Renal cortical epithelial cell (primary cell): ENCODE data around the gene SSC4D. TPM values are rescaled to one million over a fixed set of nuclear protein-coding genes. Genes with fewer than 3 reads are reported as not detected.
"Not testable (repeated sequence)": the region's sequence is repeated elsewhere in the genome, so short reads cannot be mapped to it uniquely, and the experiment has no call there.

Source experiments
- DNase-seq: peaks from one replicate; pipeline ENCODE4 v3.0.0-alpha.2; 2011; ENCODE audit warnings: low read depth
- total RNA-seq: library from RNA; depleted of rRNA; stranded (reverse); fragments of >200 nt; gene quantifications from 2 replicates; pipeline ENCODE4 v1.2.3, GENCODE V29; 2014

SSC4D gene
- total RNA-seq, 1 donor from 2014 or later = 34.5 TPM

DNA sequence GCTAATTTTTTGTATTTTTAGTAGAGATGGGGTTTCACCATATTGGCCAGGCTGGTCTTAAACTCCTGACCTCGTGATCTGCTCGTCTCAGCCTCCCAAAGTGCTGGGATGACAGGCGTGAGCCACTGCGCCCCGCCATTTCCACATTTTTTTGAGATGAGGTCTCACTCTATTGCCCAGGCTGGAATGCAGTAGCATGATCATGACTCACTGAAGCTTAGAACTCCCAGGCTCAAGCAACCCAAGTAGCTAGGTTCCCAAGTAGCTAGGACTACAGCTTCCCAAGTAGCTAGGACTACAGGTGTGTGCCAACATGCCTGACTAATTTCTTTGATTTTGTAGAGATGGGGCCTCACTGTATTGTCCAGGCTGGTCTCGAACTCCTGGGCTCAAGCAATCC, 11.6 kb upstream of the SSC4D start:
- DNase-seq = peak; percentile 99

DNA sequence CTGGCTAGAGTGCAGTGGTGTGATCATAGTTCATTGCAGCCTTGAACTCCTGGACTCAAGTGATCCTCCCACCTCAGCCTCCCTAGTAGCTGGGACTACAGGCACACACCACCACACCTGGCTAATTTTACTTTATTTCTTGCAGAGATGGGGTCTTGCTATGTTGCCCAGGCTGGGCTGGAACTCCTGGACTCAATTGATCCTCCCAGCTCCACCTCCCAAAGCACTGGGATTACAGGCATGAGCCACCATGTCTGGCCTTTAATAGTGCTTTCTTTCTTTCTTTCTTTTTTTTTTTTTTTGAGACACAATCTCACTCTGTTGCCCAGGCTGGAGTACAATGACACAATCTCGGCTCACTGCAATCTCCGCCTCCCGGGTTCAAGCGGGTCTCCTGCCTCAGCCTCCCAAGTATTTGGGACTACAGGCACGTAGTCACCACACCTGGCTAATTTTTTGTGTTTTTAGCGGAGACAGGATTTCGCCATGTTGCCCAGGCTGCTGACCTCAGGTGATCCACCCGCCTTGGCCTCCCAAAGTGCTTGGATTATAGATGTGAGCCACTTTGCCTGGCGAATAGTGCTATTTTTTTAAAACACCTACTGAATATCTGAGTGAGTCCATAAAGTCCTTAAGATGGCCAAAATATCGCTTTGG, 8.3 kb upstream of the SSC4D start:
- not testable (repeated sequence) for DNase-seq

DNA sequence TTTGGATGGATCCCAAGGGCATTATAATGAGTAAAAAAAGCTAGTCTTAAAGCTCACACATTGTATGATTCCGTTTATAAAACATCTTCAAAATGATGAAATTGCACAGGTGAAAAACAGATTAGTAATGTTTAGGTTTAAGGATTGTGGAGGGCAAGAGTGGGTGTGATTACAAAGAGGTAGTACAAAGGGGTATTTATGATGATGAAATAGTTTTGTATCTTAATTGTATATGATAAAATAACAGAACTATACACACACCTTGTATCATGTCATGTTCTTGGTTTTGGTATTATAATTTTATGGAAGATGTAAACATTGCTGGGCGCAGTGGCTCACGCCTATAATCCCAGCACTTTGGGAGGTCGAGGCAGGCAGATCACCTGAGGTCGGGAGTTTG, 2.8 kb upstream of the SSC4D start:
- no peak for DNase-seq

DNA sequence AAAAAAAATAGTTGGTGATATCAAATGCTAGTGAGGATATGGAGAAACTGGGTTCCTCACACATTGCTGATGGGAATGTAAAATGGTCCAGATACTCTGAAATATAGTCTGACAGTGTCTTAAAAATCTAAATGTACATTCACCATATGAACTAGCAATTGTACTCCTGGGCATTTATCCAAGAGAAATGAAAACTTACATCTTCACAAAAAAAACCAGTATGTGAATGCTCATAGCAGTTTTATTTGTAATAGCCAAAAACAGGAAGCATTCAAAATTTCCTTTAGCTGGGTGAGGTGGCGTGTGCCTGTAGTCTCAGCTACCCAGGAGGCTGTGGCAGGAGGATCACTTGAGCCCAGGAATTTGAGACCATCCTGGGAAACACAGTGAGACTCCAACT, 2.1 kb upstream of the SSC4D start:
- no peak for DNase-seq

DNA sequence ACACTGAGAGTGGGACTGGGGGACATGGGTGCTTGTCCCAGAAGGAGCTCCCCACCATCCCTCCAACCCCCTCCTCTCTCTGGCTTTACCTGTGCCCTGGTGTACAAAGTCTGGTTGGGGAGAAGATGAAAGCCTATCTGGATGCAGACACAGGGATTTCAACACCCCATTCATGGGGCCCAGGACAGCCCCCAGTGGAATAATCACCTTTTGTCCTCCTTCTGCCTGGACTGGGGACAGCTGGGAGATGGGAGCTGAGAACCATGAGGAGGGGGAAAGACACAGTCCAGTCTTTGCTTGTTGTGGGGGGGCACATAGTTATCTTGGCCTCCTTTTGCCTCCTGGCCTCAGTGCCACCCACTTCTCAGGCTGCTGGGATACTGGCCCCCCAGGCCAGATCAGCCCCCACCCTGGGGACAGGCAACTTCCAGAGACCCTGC, 1.4 kb downstream of the SSC4D start:
- no peak for DNase-seq

DNA sequence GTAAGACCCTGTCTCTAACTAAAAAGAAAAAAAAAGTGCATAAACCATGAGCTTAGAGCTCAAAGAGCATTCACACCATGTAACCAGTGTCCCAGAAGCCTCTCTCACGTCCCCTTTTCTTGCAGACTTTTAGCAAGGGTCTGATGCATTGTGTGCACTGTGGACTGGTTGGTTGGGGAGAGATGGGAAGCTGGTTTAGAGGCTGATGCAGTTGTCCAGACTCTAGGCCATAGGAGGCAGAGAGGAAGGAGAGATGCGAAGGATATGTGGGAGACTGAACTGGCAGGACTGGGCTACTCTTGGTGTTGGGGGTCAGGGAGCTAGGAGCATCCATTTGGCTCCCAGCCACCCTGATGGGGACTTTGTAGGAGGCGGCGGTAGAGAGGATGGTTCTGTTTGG, 1.8 kb downstream of the SSC4D start:
- DNase-seq = no peak

DNA sequence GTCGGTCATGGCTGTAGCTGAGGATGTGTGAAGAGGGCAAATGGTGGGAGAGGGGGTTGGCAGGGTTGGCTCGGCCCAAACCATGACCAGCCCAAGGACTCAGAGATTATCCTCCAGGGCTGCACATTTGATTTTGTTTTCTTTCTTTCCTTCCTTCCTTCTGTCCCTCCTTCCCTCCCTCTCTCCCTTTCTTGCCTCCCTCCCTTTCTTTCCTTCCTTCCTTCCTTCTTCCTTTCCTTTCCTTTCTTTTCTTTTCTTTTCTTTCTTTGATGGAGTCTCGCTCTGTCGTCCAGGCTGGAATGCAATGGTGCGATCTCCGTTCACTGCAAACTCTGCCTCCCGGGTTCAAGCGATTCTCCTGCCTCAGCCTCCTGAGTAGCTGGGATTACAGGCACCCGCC, 3.8 kb downstream of the SSC4D start:
- no peak for DNase-seq

DNA sequence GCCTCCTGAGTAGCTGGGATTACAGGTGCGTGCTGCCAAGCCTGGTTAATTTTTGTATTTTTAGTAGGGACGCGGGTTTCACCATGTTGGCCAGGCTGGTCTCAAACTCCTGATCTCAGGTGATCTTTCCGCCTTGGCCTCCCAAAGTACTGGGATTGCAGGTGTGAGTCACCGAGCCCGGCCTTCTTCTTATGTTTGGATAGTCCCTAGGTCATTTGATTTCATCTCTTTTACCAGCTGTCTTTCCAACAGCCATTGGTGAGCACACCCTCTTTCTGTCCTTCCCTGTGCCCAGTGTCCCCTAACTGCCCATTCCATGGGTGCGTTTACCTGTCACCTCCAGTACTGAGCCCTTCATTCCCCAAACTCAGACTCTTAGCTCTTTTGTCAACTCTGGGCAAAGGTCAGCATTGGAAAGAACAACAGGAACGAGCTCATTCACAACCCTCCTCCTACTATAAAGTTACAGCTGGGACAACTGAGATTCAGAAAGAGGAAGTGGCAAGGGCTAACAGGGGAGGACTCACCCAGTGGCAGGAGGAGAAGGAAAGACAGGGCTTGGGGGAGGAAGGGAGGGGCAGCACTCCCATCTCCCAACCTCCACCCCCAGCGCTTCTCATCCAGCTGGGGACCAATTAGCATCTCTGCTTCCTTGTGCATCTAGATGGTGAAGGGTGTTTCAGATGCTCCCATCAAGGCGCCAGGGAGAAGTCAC, 5.6 kb downstream of the SSC4D start:
- DNase-seq = no peak

DNA sequence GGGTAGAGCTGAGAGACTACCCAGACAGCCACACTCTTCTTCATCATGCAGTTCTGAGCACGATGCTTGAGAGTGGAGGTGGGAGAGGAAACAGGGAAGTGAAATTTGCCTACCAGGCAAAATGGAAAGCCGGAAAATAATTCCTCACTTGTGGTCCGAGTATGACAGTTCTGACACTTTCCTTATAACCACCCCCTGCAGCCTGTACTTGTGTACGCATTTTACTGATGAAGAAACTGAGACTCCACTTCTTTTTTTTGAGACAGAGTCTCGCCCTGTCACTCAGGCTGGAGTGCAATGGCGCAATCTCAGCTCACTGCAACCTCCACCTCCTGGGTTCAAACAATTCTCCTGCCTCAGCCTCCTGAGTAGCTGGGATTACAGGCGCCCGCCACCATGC, 6.4 kb downstream of the SSC4D start:
- not testable (repeated sequence) for DNase-seq

DNA sequence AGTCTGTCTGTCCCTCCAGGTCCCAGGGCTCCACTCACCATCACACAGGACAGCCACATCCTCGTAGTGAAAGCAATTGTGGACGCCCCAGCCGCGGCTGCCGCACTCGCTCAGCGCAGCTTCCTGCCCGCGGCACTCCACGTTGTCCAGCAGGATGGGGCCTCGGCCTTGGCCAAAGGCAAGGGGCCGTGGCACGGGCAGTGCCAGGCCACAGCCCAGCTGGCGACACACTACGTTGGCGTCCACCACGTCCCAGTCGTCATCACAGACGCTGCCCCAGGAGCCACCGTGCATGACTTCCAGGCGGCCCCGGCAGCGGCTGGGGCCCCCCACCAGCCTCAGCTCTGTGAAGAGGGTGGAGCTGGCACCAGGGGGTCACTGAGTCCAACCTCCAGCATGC, 9.2 kb downstream of the SSC4D start:
- DNase-seq = no peak

DNA sequence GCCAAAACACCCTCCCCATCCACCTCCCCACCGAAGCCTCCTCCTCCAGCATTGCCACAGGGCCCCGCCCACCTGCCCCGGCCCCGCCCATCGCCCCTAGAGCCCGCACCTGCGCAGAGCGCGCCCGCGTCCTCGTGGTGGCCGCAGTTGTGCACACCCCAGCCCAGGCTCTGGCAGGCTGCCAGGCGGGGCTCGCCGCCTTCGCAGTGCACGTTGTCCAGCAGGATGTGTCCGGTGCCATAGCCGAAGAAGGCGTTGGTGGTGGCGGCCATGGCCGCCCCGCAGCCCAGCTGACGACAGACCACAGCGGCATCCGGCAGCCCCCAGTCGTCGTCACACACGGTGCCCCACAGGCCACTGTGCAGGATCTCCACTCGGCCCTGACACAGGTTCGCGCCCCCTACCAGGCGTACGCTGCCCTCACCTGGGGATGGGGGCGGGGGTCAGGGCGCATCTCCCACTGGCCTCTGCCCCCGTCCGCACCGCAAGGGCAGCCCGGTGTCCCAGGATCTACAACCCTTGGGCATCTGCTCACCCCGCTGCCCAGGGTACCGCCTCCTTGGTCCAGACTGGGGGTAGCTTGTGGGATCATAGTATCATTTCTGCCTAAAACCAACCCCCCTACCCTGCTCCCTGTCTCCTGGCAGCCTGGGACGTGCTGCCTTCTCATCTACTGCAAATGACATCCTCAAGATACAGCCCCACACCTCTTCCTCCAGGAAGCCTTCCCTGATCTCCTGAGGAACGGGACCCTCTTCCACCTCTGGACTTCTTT, 11.9 kb downstream of the SSC4D start:
- peak; percentile 34 for DNase-seq

DNA sequence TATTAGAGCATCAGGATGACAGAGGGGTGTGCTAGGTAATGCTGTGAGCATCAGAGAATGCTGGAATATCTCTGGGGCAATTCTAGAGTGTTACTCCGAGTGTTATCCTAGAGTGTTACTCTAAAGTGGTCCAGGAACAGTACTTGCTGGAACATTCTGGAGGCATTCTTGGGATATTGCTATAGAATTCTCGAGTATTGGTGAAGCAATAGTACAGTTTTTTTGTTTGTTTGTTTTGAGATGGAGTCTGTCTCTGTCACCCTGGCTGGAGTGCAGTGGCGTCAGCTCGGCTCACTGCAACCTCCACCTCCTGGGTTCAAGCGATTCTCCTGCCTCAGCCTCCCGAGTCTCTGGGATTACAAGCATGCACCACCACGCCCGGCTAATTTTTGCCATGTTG, 12.6 kb downstream of the SSC4D start:
- DNase-seq = no peak

DNA sequence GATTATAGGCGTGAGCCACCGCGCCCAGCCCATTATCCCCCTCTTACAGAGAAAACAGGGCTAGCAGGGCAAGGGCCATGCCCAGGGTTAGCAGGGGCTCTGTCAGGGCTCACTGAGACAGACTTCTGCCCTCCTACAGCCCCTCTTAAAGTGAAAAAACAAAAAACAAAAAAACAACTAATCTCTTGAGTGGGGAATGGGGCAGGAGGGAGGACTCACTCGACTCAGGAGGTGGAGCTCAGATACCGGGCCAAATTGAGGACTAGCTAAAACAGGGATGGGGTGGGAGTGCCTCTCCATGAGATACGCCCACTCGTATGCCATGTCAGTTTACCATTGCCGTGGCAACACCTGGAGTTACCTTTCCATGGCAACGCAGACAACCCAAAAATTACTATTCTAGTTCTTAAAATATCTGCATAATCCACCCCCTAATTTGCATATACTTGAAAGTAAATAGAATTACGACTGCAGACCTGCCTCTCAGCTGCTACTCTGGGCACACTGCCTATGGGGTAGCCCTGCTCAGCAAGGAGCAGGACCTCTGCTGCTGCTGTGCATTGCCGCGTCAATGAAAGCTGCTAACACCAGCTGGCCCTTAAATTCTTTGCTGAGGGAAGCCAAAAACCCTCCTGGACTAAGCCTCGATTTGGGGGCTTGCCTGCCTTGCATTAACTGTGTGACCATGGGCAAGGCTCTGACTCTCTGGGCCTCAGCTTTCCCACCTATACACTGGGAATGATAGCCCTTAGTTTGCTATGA, 13.4 kb downstream of the SSC4D start:
- no peak for DNase-seq

DNA sequence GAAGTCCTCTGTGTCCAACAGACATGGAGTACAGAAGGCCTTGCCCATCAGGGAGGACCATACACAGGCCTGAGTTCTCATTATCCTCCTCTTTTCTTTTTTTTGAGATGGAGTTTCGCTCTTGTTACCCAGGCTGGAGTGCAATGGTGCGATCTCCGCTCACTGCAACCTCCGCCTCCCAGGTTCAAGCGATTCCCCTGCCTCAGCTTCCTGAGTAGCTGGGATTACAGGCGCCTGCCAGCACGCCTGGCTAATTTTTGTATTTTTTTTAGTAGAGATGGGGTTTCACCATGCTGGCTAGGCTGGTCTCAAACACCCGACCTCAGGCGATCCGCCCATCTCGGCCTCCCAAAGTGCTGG, 13.9 kb downstream of the SSC4D start:
- not testable (repeated sequence) for DNase-seq

DNA sequence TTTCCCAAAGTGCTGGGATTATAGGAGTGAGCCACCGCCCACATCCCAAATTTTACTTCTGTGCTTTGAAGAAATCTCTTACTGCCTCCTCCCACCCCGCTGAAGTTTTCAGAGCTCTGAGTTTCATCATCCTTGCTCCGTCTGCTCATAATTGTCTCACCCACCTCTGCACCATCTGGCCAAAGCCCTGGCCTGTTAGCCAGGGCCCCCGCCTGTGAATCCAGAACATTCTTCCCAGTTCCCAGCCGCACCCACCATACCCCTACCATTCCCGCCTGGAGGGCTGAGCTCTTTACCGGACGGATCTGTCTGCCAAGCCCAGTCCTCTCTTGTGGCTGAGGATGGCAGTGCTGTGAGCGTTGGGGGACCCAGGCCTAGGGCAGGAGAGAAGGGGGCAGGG, 14.5 kb downstream of the SSC4D start:
- no peak for DNase-seq

DNA sequence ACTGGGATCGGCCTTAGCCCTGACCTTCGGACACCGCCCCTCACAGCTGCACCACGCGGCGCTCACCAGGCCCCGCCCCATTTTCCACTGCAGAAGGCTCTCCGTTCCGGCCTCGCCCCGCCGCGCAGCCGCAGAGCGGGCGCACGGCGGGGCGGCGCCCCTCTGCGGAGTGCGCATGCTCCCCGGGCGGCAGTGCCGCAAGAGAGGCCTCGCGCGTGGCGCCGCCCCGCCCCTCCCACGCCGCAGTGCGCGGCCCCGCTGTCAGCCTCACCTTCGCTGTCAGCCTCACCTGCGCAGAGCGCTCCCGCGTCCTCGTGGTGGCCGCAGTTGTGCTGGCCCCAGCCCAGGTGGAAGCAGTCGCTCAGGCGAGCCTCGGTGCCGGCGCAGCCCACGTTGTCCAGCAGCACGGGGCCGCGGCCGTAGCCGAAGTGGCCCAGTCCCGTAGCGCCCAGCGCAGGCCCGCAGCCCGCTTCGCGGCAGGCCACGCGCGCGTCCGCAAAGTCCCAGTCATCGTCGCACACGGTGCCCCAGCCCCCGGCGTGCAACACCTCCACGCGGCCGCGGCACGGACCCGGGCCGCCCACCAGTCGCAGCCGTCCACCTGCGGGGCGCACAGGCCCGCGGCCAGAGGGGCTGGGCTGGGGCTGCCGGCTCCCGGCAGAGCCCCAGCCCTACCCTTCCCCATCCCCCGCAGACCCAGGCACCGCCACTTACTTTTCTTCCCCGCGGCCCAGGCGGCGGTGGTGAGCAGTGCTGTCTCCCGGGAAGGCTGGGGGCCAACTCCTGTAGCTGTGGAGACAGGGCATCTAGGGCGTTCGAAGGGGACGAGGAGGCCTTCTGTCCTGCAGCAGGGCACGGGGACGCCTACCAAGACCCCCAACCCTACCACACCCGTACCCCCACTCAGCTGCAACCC, 16.1 kb downstream of the SSC4D start:
- peak; percentile 64 for DNase-seq

DNA sequence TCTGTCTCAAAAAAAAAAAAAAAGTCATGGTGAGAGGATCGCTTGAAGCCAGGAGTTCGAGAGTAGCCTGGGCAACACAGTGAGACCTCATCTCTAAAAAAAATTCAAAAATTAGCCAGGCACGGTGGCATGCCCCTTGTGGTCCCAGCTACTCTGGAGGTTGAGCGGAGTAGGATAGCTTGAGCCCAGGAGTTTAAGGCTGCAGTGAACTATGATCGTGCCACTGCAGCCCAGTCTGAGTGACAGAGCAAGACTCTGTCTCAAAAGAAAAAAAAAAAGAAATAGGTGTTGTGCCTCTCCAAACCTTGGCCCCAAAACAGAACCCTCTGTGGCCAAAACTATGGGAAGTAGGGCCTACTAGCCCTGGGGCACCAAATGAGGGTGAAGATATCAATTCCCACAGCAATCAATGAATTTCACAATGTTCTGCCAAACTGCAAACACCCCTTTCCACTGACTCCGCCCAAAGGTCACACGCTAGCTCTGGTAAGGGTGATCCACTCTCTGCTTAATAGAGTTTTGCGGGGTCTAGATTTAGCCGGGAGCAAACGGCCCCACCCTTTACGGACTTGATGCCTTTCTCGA, 16.9 kb downstream of the SSC4D start:
- DNase-seq = no peak

DNA sequence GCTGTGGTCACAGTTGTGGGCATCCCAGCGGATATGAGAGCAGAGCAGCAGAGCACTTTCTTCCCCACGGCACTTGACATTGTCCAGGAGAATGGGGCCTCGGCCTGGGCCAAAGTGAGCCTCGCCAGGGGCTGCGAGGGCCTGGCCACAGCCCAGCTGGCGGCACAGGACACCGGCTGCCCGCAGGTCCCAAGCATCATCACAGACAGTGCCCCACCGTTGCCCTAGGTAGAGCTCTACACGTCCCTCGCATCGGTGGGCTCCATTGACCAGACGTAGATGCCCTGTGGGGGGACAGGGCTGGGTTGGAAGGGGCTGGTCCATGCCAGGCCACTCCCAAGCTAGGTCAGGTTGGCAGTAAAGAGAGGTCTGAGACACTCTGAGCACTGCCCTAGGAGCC, 19.4 kb downstream of the SSC4D start:
- DNase-seq = no peak

DNA sequence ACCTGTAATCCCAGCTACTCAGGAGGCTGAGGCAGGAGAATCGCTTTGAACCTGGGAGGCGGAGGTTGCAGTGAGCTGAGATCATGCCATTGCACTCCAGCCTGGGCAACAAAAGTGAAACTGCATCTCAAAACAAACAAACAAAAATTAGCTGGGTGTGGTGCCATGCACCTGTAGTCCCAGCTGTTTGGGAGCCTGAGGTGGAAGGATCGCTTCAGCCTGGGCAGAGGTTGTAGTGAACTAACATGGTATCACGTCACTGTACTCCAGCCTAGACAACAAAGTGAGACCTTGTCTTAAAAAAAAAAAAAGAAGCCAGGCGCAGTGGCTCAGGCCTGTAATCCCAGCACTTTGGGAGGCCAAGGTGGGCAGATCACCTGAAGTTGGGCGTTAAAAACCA, 21.7 kb downstream of the SSC4D start:
- DNase-seq = not testable (repeated sequence)

DNA sequence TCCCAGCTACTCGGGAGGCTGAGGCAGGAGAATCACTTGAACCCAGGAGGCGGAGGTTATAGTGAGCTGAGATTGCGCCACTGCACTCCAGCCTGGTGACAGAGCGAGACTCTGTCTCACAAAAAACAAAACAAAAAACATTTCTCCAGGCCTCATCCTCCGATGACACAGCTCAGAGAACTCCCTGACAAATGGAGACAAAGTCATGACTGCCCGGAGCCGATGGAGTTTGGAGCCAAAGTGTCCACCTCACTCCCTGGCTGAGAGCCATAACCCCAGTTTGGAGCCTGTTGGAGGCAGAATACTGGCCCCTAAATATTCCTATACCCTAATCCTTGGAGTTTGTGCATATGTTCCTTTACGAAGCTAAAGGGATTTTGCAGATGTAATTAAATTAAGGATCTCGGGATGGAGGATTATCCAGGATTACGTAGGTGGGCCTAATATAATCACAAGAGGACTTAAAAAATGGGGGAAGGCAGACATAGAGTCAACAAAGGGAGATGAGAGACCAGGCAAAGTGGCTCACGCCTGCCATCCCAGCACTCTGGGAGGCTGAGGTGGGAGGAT, 22.7 kb downstream of the SSC4D start:
- no peak for DNase-seq
